ENCODE measurements around the gene MAML3. TPM values are rescaled to one million over a fixed set of nuclear protein-coding genes. Genes with fewer than 3 reads are reported as not detected.

The MAML3 gene
- total and polyA plus RNA-seq, 7 experiments from 2014 or later = 0.53 to 9.4 (median 3.3) TPM

DNA sequence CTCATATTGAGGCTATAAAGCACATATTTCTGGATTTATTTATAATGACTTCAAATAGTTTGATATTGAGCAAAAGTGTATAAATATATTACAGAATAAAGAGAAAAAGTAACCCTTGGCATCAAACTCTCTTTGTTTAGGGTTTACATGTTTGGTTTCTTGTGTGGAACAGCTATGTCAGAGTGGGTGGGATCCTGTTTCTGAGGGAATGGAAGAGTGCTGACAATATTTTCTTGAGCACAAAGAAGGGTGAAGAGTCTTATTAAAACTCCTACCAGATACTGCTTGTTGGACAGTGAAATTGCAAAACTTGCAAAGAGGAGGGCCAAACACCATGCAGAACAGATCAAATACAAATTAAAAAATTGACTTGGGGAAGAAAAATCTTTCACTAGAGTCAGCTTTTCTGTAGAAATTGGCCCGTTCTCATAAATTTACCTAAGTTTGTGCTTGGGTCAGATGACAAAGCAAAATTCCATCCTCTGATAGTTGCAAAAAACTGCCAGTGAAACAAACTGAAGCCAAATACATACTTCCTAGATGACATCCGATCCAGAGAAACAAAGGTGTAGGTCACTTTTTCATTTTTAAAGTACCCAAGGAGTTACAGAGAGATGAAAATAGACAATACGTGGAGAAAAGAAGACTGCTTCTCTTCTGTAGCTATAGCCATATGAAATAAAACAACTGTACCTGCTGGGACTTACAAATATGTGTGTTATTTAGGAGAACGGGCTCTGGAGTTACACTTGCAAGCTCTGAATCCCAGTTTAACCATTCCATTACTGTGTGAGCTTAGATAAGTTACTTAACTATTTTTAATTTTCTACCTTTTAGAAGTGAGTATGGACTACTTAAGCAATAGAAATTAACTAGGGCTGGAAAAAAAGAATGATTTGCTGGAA, 133.3 kb downstream of the MAML3 start:
- Histone ChIP-seq H3K36me3 (ENCODE audit: control insufficient read depth in 2 of 3, insufficient read depth in 3 of 3, low read length in 3 of 3) (no peaks in the 10 kb centered on the region), H3K27ac (ENCODE audit: low read depth, low read length) (no peak overlapping the region), H3K27me3 (ENCODE audit: control insufficient read depth in 2 of 2, insufficient read depth in 2 of 2, low read length in 2 of 2) (no peaks in the 10 kb centered on the region), H3K4me3 (ENCODE audit: low read length) (no peak overlapping the region), H3K4me1 (ENCODE audit: control insufficient read depth in 2 of 2, insufficient read depth in 2 of 2, low read length in 2 of 2) (no peaks in the 10 kb centered on the region), H3K9me3 (ENCODE audit: control insufficient read depth in 2 of 3, low read length in 3 of 3) (no peaks in the 10 kb centered on the region)
- Mint-ChIP-seq H3K36me3 (no peaks in the 10 kb centered on the region), H3K27ac (no peak overlapping the region), H3K27me3 (peaks cover 0 to 48% (median 0%) of the 10 kb centered on the region in 5 donors), H3K9me3 (no peaks in the 10 kb centered on the region), H3K4me3 (no peak overlapping the region), H3K4me1 (peaks cover 0 to 3% (median 0%) of the 10 kb centered on the region in 7 donors)
- DNase-seq (no peak), ATAC-seq (no peak)
- intact Hi-C loops (cut with micrococcal nuclease) = no loop called here
- POLR2A ChIA-PET = no interaction called here
- CTCF ChIA-PET = interaction anchor here (1.5 kb wide), 1 partner anchor 233 kb away, joined by 4 read pairs; no protein-coding TSS in a partner anchor

- Mint-ChIP-seq H3K27ac (no peak overlapping the region), H3K36me3 (no peaks in the 10 kb centered on the region), H3K4me1 (peaks cover 0 to 3% (median 0%) of the 10 kb centered on the region in 7 donors), H3K4me3 (no peak overlapping the region), H3K9me3 (no peaks in the 10 kb centered on the region), H3K27me3 (peaks cover 0 to 45% (median 0%) of the 10 kb centered on the region in 5 donors)
- H3K27ac ChIP-seq (ENCODE audit: low read depth, low read length) = no peak overlapping the region
- ChIA-PET CTCF (interaction anchor here (1.5 kb wide), 1 partner anchor 234 kb away, joined by 4 read pairs; no protein-coding TSS in a partner anchor), POLR2A (no interaction called here)
- DNase-seq (no peak), ATAC-seq (no peak)
- H3K36me3 ChIP-seq (ENCODE audit: control insufficient read depth in 2 of 3, insufficient read depth in 3 of 3, low read length in 3 of 3) = no peaks in the 10 kb centered on the region
- H3K4me3 ChIP-seq (ENCODE audit: low read length) = no peak overlapping the region
- no peaks in the 10 kb centered on the region for H3K27me3 ChIP-seq (ENCODE audit: control insufficient read depth in 2 of 2, insufficient read depth in 2 of 2, low read length in 2 of 2)
- H3K4me1 ChIP-seq (ENCODE audit: control insufficient read depth in 2 of 2, insufficient read depth in 2 of 2, low read length in 2 of 2) = no peaks in the 10 kb centered on the region
- intact Hi-C loops (cut with micrococcal nuclease) = loop anchor here (10.0 kb wide), 4 partner anchors 285 to 595 kb away; partner anchors contain the start of gene ELMOD2 (in 1 of the 2)
- no peaks in the 10 kb centered on the region for H3K9me3 ChIP-seq (ENCODE audit: control insufficient read depth in 2 of 3, low read length in 3 of 3)
Observed at GRCh38 chr4:140019619-140020347, 134.2 kb downstream of the MAML3 start.

- Histone ChIP-seq H3K4me1 (ENCODE audit: control insufficient read depth in 2 of 2, insufficient read depth in 2 of 2, low read length in 2 of 2) (no peaks in the 10 kb centered on the region), H3K4me3 (ENCODE audit: low read length) (no peak overlapping the region), H3K9me3 (ENCODE audit: control insufficient read depth in 2 of 3, low read length in 3 of 3) (no peaks in the 10 kb centered on the region), H3K27me3 (ENCODE audit: control insufficient read depth in 2 of 2, insufficient read depth in 2 of 2, low read length in 2 of 2) (no peaks in the 10 kb centered on the region), H3K27ac (ENCODE audit: low read depth, low read length) (no peak overlapping the region), H3K36me3 (ENCODE audit: control insufficient read depth in 2 of 3, insufficient read depth in 3 of 3, low read length in 3 of 3) (no peaks in the 10 kb centered on the region)
- peaks cover 0 to 3% (median 0%) of the 10 kb centered on the region in 7 donors for H3K4me1 Mint-ChIP-seq
- H3K4me3 Mint-ChIP-seq = no peak overlapping the region
- peak overlapping the region in 1 of 9 donors; percentile 6 for H3K27ac Mint-ChIP-seq
- ChIA-PET CTCF (interaction anchor here (1.5 kb wide), 1 partner anchor 235 kb away, joined by 4 read pairs; no protein-coding TSS in a partner anchor), POLR2A (no interaction called here)
- no peaks in the 10 kb centered on the region for H3K36me3 Mint-ChIP-seq
- no peaks in the 10 kb centered on the region for H3K9me3 Mint-ChIP-seq
- no peak for ATAC-seq
- peaks cover 0 to 47% (median 0%) of the 10 kb centered on the region in 5 donors for H3K27me3 Mint-ChIP-seq
- intact Hi-C loops (cut with micrococcal nuclease) = loop anchor here (10.0 kb wide), 4 partner anchors 284 to 596 kb away; partner anchors contain the start of gene ELMOD2 (in 1 of the 2)
- no peak for DNase-seq
Observed at GRCh38 chr4:140018931-140019618, 134.9 kb downstream of the MAML3 start.

- Mint-ChIP-seq H3K36me3 (no peaks in the 10 kb centered on the region), H3K9me3 (no peaks in the 10 kb centered on the region), H3K27me3 (peaks cover 0 to 42% (median 0%) of the 10 kb centered on the region in 5 donors), H3K27ac (peak overlapping the region in 1 of 9 donors; percentile 6), H3K4me1 (peaks cover 5 to 9% (median 8%) of the 10 kb centered on the region in 7 donors), H3K4me3 (no peak overlapping the region)
- no peak for ATAC-seq
- H3K27ac ChIP-seq (ENCODE audit: low read depth, low read length) = no peak overlapping the region
- intact Hi-C loops (cut with micrococcal nuclease) = loop anchor here (10.0 kb wide), 4 partner anchors 279 to 601 kb away; partner anchors contain the start of gene ELMOD2 (in 1 of the 2)
- no peaks in the 10 kb centered on the region for H3K27me3 ChIP-seq (ENCODE audit: control insufficient read depth in 2 of 2, insufficient read depth in 2 of 2, low read length in 2 of 2)
- ChIA-PET CTCF (interaction anchor here (0.6 to 3.1 kb wide), 3 partner anchors 9 to 523 kb away, joined by 3 to 70 read pairs (median 4); no protein-coding TSS in a partner anchor), POLR2A (no interaction called here)
- no peaks in the 10 kb centered on the region for H3K36me3 ChIP-seq (ENCODE audit: control insufficient read depth in 2 of 3, insufficient read depth in 3 of 3, low read length in 3 of 3)
- no peaks in the 10 kb centered on the region for H3K9me3 ChIP-seq (ENCODE audit: control insufficient read depth in 2 of 3, low read length in 3 of 3)
- no peak overlapping the region for H3K4me3 ChIP-seq (ENCODE audit: low read length)
- H3K4me1 ChIP-seq (ENCODE audit: control insufficient read depth in 2 of 2, insufficient read depth in 2 of 2, low read length in 2 of 2) = no peaks in the 10 kb centered on the region
- no peak for DNase-seq
Observed at GRCh38 chr4:140014284-140014683, 139.7 kb downstream of the MAML3 start.

GRCh38 chr4:140012688-140013486, 141.1 kb downstream of the MAML3 start:
- Mint-ChIP-seq H3K4me3 (peak overlapping the region in 1 of 10 donors; percentile 1), H3K4me1 (peaks cover 5 to 9% (median 8%) of the 10 kb centered on the region in 7 donors), H3K36me3 (no peaks in the 10 kb centered on the region), H3K27ac (peak overlapping the region in 1 of 9 donors; percentile 11), H3K9me3 (no peaks in the 10 kb centered on the region), H3K27me3 (peaks cover 0 to 39% (median 0%) of the 10 kb centered on the region in 5 donors)
- H3K9me3 ChIP-seq (ENCODE audit: control insufficient read depth in 2 of 3, low read length in 3 of 3) = no peaks in the 10 kb centered on the region
- ChIA-PET CTCF (interaction anchor here (0.6 to 3.1 kb wide), 14 partner anchors 10 to 347 kb away, joined by 3 to 70 read pairs (median 3); no protein-coding TSS in a partner anchor), POLR2A (interaction anchor here (0.6 to 0.7 kb wide), 2 partner anchors 49 to 231 kb away, joined by 3 to 4 read pairs; no protein-coding TSS in a partner anchor)
- no peaks in the 10 kb centered on the region for H3K36me3 ChIP-seq (ENCODE audit: control insufficient read depth in 2 of 3, insufficient read depth in 3 of 3, low read length in 3 of 3)
- DNase-seq (peak; percentile 7 to 77 (median 66)), ATAC-seq (peak; percentile 94)
- no peak overlapping the region for H3K4me3 ChIP-seq (ENCODE audit: low read length)
- no peak overlapping the region for H3K27ac ChIP-seq (ENCODE audit: low read depth, low read length)
- intact Hi-C loops (cut with micrococcal nuclease) = loop anchor here (1.0 to 10.0 kb wide), 16 partner anchors 36 to 602 kb away; partner anchors contain the start of genes ELMOD2 (in 1 of the 2) and MAML3 (in 1 of the 2)
- H3K4me1 ChIP-seq (ENCODE audit: control insufficient read depth in 2 of 2, insufficient read depth in 2 of 2, low read length in 2 of 2) = no peaks in the 10 kb centered on the region
- H3K27me3 ChIP-seq (ENCODE audit: control insufficient read depth in 2 of 2, insufficient read depth in 2 of 2, low read length in 2 of 2) = no peaks in the 10 kb centered on the region

All from naive thymus-derived CD4-positive, alpha-beta T cell (primary cell).